Activated naive CD4-positive, alpha-beta T cell (primary cell): ENCODE data around the gene LYST.

ENCODE experiments used
- DNase-seq, 4 experiments: peaks; one replicate each; lab custom pipeline; 2025; lab: John Stamatoyannopoulos, UW

LYST gene

DNA sequence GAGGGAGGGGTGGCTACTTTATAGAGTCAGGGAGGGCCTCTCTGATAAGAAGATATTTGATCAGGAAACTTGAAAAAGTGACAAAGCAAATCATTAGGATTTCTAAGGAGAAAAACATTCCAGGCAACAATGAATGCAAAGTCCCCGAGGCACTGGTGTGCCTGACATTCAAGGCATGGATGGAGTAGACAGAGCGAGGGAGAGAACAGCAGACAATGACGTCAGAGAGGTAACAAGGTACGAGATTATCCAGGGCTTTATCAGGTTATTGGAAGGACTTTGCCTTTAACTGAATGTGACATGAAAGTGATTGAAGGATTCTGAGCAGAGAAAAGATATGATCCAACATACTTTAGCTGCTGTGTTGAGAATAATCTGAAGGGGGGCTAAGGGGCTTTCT is 144.7 kb downstream of the LYST start:
- DNase-seq: no peak

GRCh38 chr1:235720544-235720943 is 146.2 kb downstream of the LYST start:
- DNase-seq: no peak

GRCh38 chr1:235714205-235714897 is 152.4 kb downstream of the LYST start:
- no peak for DNase-seq

DNA sequence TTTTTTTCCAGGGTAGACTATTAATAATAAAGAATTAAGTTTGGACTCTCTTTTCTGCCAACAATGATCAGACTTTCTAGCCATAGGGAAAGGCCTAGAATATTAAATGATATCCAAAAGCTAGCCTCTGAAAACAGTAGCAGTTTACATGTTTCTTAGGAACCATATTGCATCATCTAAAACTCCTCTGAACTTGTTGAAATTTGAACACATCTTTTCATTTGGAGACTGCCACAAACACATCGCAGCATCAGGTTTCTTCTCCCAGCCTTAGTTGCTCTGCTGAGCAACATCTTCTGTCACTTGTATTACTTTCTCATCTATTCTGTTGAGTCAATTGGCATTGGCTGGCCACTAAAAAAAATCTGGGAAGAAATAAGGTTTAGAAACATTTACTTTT is 153.9 kb downstream of the LYST start:
- DNase-seq: no peak

DNA sequence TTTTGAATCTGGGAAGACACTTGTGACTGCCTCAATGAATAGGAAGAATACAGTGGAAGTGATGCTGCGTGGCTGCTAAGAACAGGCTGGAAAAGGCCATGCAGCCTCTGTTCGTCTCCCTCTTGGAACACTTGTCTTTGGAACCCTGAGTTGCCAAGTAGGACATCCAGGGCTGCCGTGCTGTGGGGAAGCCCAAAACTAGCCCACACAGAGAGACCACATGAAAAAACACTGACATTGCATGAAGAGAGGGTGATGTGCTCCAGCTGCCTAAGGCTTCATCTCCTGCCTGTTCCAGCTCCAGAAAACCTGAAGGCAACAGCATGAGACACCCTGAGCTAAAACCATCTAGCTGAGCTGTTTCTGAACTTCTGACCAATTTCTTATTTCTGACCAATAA is 156.0 kb downstream of the LYST start:
- DNase-seq: no peak

DNA sequence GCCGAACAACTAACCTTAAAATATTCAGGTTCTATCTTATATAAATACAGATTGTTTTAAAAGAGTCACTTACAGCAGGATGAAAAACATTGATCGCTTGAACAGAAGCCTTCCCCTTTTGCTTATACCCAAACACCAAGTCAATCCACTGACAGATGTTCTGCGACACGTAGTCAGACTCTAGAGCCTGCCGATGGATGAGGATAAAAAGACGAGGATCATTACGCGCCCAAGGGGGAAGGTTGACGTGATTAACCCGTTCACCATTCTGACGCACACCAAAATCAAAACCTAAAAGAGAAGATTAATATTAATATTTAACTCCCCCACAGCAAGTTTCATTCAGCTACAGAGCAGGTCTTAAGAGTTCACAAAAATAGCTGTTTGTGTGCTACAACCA is 157.7 kb downstream of the LYST start:
- no peak for DNase-seq

DNA sequence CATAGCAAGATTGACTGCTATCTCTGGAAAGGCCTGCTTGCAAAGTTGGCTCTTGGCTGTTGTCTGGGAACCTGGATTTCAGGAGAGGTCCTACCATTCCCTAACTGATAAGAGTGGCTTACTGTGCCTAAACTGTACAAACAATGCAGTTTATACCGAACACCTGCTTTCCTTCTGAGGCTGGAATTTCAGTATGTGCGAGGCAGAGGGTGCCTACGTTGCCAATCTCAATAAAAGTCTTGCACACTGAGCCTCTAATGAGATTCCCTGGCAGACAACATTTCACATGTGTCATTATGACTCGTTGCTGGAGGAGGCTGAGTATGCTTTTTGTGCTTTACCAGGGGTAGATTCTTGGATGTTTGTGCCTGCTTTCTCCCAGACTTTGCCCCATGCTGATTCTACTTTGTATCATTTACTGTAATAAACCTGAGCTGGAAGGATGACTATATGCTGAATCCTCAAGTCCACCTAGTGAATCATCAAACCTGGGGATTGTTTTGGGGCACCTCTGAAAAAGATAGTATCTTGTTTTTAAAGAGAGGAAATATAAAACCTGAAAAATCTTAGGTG is 158.2 kb downstream of the LYST start:
- DNase-seq: no peak

- DNase-seq: no peak
Measured at GRCh38 chr1:235703506-235703905, 163.2 kb downstream of the LYST start.

- DNase-seq: no peak
Measured at GRCh38 chr1:235702412-235702811, 164.3 kb downstream of the LYST start.

- DNase-seq: no peak
Measured at GRCh38 chr1:235697508-235697907, 169.2 kb downstream of the LYST start.

GRCh38 chr1:235689356-235689755 is 177.3 kb downstream of the LYST start:
- no peak for DNase-seq

GRCh38 chr1:235688096-235688495 is 178.6 kb downstream of the LYST start:
- no peak for DNase-seq

DNA sequence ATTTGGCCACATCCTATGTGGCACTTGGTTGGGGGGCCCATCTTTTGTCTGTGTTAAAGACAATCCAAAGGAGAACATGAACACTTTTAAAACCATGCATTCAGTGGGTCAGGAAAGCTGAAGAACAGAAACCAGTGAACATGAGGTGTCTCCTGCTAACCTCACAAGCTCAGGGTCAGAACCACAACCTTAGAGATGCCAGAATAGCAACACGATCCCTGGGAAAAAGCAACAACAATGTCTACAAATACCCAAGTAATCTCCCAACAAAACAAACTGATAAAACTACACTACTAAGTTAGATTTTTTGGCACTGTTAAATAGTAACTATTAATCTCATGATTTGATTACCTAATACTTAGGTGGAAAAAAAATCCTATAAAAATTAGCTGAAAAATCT is 183.1 kb downstream of the LYST start:
- DNase-seq: no peak

DNA sequence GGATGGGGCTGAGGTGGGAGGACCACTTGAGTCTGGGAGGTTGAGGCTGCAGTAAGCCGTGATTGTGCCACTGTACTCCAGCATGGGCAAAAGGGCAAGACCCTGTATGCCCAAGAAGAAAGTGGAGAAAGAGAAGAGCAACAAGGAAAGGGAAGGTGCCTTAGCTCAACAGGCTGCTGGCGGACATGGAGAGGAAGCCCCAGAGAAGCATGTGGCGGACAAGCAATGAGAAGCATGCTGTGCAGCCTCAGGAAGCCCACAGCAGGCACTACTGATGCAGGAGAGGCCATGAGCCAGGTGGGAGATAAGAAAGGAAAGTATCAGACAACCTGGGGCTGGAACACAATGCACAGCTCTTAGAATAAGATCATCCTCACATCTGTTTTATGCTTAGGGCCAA is 184.5 kb downstream of the LYST start:
- DNase-seq: no peak

GRCh38 chr1:235679644-235680043 is 187.1 kb downstream of the LYST start:
- no peak for DNase-seq

DNA sequence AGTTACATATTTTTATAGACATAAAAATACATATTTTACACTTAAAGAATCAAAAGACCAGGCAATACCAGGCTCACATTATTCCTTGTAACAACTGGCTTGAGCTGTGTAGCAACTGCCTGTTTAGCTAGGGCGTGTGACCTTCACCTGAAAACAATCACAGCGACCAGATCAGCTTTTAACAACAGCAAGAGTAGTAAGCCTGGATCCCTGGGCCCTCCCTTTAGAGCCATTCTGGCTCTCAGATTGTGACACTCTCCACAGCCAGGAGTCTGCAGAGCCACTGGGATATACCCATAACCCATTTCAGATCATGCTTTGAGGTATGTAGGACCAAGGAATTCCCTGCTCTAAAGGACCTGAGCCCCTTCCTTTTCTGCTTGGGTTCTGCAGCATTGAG is 187.7 kb downstream of the LYST start:
- DNase-seq: no peak

GRCh38 chr1:235675152-235675890 is 191.4 kb downstream of the LYST start:
- DNase-seq: no peak

GRCh38 chr1:235673981-235674380 is 192.7 kb downstream of the LYST start:
- DNase-seq: no peak

GRCh38 chr1:235671992-235672391 is 194.7 kb downstream of the LYST start:
- DNase-seq: no peak

DNA sequence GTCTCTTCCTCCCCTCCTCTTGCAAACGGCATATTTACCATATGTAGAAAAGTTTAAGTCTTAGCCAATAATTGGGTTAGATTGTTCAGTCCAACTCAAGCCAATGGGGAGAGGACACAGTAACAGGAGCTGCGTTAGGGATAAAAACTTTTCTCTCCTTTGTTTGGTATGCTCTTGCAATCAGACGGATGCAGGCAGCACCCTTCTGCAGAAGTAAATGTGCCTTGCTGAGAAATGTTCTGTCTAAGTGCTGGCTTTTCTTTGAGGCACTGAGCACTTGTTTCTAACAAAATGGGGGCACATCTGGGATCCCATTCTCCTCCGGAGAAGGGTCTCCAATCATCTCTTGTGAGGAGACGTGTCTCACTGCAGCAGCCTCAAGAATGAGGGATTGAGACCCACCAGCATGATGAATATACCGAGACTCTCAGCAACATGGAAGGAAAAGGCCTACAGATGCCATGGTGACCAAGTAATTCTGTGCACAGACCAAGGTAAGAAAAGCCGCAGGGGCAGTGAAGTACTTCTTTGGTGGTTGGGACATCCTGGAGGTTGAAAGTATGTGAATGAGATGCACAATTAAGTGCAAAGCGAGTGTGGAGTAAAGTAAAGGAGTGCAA is 196.4 kb downstream of the LYST start:
- no peak for DNase-seq

- no peak for DNase-seq
Measured at GRCh38 chr1:235669277-235669676, 197.4 kb downstream of the LYST start.

DNA sequence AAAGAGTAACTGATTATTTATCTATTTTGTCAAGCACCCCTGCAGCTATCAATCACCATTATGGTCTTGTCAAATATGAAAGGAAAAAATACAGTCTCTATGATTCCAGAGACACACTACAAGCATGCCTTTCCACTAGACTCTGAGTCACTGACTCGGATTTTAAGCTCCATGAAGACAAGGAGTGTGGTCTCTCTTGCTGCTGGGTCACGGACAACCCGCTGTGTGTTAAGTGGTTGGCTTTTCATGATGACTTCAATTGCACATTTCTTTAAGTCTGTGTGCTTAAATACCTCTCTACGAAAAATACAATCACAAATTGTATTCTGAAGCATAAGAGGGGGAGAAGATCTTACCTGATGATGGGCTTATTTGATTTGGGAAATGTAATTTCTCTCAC is 203.1 kb downstream of the LYST start:
- no peak for DNase-seq

DNA sequence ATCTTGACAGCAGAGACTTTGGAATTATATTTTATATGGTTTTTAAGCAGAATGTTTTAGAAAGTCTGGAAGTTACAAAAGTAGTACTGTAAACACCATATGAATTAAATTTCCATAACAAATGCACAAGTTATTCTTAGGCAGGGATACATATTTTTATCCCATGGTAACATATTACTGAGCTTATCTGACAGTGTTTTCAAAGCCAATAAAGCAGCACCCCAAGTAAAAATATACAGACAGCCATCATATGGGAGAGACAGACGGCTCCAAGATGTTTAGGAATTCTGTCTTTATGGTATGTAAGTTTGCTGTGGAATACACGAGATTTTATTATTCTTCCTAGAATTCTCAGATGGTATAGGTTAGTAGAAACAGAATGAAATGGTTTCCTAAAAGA is 205.1 kb downstream of the LYST start:
- DNase-seq: no peak
